ENCODE data around the gene THRSP. TPM values are rescaled to one million over a fixed set of nuclear protein-coding genes. Genes with fewer than 3 reads are reported as not detected.

THRSP gene
- polyA plus RNA-seq, 1 of the 3 experiments (the other 2 are of a cell fraction) = not detected

- WGBS (ENCODE audit: low lambda C conversion rate) = 70% methylated on average over 11 of the region's 11 CpGs
- no peaks in the 10 kb centered on the region for H3K9me2 ChIP-seq
- H3F3A ChIP-seq (replicated peaks; ENCODE audit: insufficient read depth) = peaks cover 7% of the 10 kb centered on the region
- CTCF ChIA-PET = interaction anchor here (1.0 kb wide), 1 partner anchor 64 kb away, joined by 3 read pairs; no protein-coding TSS in a partner anchor
- H3K36me3 ChIP-seq (replicated peaks in 1 of 2; ENCODE audit: control insufficient read depth in 1 of 2, insufficient read depth in 2 of 2, low read length in 1 of 2) = peaks cover 0 to 8% of the 10 kb centered on the region in 2 experiments
- no peak for DNase-seq
- peak overlapping the region in 1 of 2 experiments; percentile 84; a peak in 2 of 4 replicates for H3K27ac ChIP-seq (ENCODE audit: low read depth in 2 of 2, low read length in 1 of 2)
- peak overlapping the region; percentile 93 for H2AFZ ChIP-seq (ENCODE audit: low read depth)
- peak overlapping the region; percentile 96; the same call in 1 of the 2 replicates for H3K9ac ChIP-seq
- H3K4me1 ChIP-seq (ENCODE audit: control insufficient read depth in 1 of 2, insufficient read depth in 2 of 2, low read depth in 1 of 2, low read length in 1 of 2) = peaks cover 8 to 15% of the 10 kb centered on the region in 2 experiments; a peak in 2 of 4 replicates
- peak overlapping the region; percentile 80 for H3K4me2 ChIP-seq
- TF ChIP-seq MXI1 (IDR thresholded peaks at IDR 0.05; ENCODE audit: low read depth, low read length) (no peak), TEAD4 (IDR thresholded peaks at IDR 0.05; ENCODE audit: borderline replicate concordance, insufficient read depth) (no peak), FOSL2 (IDR thresholded peaks at IDR 0.05; ENCODE audit: borderline replicate concordance, low read depth) (no peak), ZBTB33 (IDR thresholded peaks at IDR 0.05; ENCODE audit: borderline replicate concordance, low read depth) (no peak), EZH2phosphoT487 (IDR thresholded peaks at IDR 0.05; ENCODE audit: borderline replicate concordance, low read depth) (no peak), TCF12 (IDR thresholded peaks at IDR 0.05) (peak; percentile 73), JUND (IDR thresholded peaks at IDR 0.05) (no peak), GATA2 (CRISPR knock-in tag; IDR thresholded peaks at IDR 0.05) (no peak), MEF2A (IDR thresholded peaks at IDR 0.05; ENCODE audit: borderline replicate concordance, low read depth) (no peak), RXRA (IDR thresholded peaks at IDR 0.05; ENCODE audit: borderline replicate concordance, low read depth) (no peak), EP300 (IDR thresholded peaks at IDR 0.05; ENCODE audit: borderline replicate concordance in 1 of 2, low read depth in 1 of 2, low read length in 1 of 2) (no peak)
- TF ChIP-seq, protein P1, sequence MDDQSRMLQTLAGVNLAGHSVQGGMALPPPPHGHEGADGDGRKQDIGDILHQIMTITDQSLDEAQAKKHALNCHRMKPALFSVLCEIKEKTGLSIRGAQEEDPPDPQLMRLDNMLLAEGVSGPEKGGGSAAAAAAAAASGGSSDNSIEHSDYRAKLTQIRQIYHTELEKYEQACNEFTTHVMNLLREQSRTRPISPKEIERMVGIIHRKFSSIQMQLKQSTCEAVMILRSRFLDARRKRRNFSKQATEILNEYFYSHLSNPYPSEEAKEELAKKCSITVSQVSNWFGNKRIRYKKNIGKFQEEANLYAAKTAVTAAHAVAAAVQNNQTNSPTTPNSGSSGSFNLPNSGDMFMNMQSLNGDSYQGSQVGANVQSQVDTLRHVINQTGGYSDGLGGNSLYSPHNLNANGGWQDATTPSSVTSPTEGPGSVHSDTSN (IDR thresholded peaks at IDR 0.05) = 0 out of 2 replicates have a peak, but pooled peaks have one; percentile 6
- TF ChIP-seq, protein P2, sequence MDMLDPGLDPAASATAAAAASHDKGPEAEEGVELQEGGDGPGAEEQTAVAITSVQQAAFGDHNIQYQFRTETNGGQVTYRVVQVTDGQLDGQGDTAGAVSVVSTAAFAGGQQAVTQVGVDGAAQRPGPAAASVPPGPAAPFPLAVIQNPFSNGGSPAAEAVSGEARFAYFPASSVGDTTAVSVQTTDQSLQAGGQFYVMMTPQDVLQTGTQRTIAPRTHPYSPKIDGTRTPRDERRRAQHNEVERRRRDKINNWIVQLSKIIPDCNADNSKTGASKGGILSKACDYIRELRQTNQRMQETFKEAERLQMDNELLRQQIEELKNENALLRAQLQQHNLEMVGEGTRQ (IDR thresholded peaks at IDR 0.05; ENCODE audit: borderline replicate concordance, low read depth, low read length) = no peak
- TF ChIP-seq, protein P3, sequence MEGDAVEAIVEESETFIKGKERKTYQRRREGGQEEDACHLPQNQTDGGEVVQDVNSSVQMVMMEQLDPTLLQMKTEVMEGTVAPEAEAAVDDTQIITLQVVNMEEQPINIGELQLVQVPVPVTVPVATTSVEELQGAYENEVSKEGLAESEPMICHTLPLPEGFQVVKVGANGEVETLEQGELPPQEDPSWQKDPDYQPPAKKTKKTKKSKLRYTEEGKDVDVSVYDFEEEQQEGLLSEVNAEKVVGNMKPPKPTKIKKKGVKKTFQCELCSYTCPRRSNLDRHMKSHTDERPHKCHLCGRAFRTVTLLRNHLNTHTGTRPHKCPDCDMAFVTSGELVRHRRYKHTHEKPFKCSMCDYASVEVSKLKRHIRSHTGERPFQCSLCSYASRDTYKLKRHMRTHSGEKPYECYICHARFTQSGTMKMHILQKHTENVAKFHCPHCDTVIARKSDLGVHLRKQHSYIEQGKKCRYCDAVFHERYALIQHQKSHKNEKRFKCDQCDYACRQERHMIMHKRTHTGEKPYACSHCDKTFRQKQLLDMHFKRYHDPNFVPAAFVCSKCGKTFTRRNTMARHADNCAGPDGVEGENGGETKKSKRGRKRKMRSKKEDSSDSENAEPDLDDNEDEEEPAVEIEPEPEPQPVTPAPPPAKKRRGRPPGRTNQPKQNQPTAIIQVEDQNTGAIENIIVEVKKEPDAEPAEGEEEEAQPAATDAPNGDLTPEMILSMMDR (IDR thresholded peaks at IDR 0.05) = no peak
- no peaks in the 10 kb centered on the region for H3K9me3 ChIP-seq
- no peaks in the 10 kb centered on the region for H3K27me3 ChIP-seq (ENCODE audit: insufficient read depth)
- peaks cover 37% of the 10 kb centered on the region for H3K79me2 ChIP-seq (ENCODE audit: insufficient read depth)
- H3K4me3 ChIP-seq (ENCODE audit: low read depth in 2 of 2, low read length in 1 of 2) = peak overlapping the region in 1 of 2 experiments; percentile 95; a peak in 2 of 4 replicates
- POLR2A ChIA-PET = interaction anchor here (1.2 kb wide), 1 partner anchor 484 kb away, joined by 3 read pairs; no protein-coding TSS in a partner anchor
- peaks cover 12% of the 10 kb centered on the region for H4K20me1 ChIP-seq (ENCODE audit: insufficient read depth)
Observed at GRCh38 chr11:78080818-78081495, 17.3 kb downstream of the THRSP start.

All from SK-N-SH (cell line).